Muscle of leg (tissue), 11 donors: ENCODE data around the gene HS3ST2. TPM values are rescaled to one million over a fixed set of nuclear protein-coding genes. Genes with fewer than 3 reads are reported as not detected.
"Not testable (repeated sequence)": the region's sequence is repeated elsewhere in the genome, so short reads cannot be mapped to it uniquely, and the experiment has no call there.

ENCODE experiments used
- DNase-seq: peaks from one replicate; pipeline ENCODE4 v3.0.0; 2013
- H3K27ac ChIP-seq: one replicate; pipeline ENCODE4 v1.5.1; 2013; ENCODE audit warnings: mild to moderate bottlenecking, low read length, control low read depth
- H3K27me3 ChIP-seq: one replicate; pipeline ENCODE4 v1.6.1; 2013; ENCODE audit warnings: low read length; ENCODE audit not compliant: control insufficient read depth, insufficient read depth
- H3K36me3 ChIP-seq: one replicate; pipeline ENCODE4 v1.6.1; 2013; ENCODE audit warnings: low read length; ENCODE audit not compliant: control insufficient read depth, insufficient read depth
- H3K4me1 ChIP-seq: one replicate; pipeline ENCODE4 v1.6.1; 2013; ENCODE audit warnings: low read length; ENCODE audit not compliant: control insufficient read depth, insufficient read depth
- H3K4me3 ChIP-seq: one replicate; pipeline ENCODE4 v1.5.1; 2013; ENCODE audit warnings: low read length, control low read depth
- H3K9me3 ChIP-seq: replicated peaks from 2 replicates; pipeline ENCODE4 v1.6.1; 2013; ENCODE audit warnings: low read depth, low read length; ENCODE audit not compliant: control insufficient read depth
- WGBS: methylation state at CpG from one replicate; pipeline ENCODE4 v1.1.5; 2013; ENCODE audit warnings: missing lambda C conversion rate; ENCODE audit not compliant: insufficient coverage; 5-methylcytosine and 5-hydroxymethylcytosine counted together
- polyA plus RNA-seq, 8 donors: library from polyadenylated mRNA; unstranded; fragments of 120-200 nt; gene quantifications; one replicate each; pipeline versions ENCODE4 v1.2.1 to v1.2.3, GENCODE V29; 2013; ENCODE audit warnings: inconsistent platforms in 1 of 8, low replicate concordance in 1 of 8; ENCODE audit not compliant: insufficient read length in 8 of 8, insufficient read depth in 1 of 8
- total RNA-seq: library from RNA; stranded (reverse); fragments of 120-200 nt; gene quantifications from one replicate; pipeline ENCODE4 v1.2.4, GENCODE V29; 2013

HS3ST2 gene
- total and polyA plus RNA-seq, 9 donors: 0.05 to 0.15 (median 0.05) TPM; not detected in 6

- Histone ChIP-seq H3K27me3 (no peaks in the 10 kb centered on the region), H3K36me3 (no peaks in the 10 kb centered on the region), H3K4me3 (no peak overlapping the region), H3K27ac (no peak overlapping the region), H3K4me1 (no peaks in the 10 kb centered on the region), H3K9me3 (no peaks in the 10 kb centered on the region)
- no peak for DNase-seq
- WGBS: 63% methylated on average over 4 of the region's 10 CpGs
These were observed 112.3 kb downstream of the HS3ST2 start for GRCh38 chr16:22926105-22926751.

- no peaks in the 10 kb centered on the region for H3K4me1 ChIP-seq
- H3K4me3 ChIP-seq: no peak overlapping the region
- DNase-seq: no peak
- H3K36me3 ChIP-seq: no peaks in the 10 kb centered on the region
- no peaks in the 10 kb centered on the region for H3K9me3 ChIP-seq
- no peak overlapping the region for H3K27ac ChIP-seq
- H3K27me3 ChIP-seq: peaks cover 2% of the 10 kb centered on the region
- no CpG with 5 or more reads among the region's 3 CpGs for WGBS
These were observed 113.3 kb downstream of the HS3ST2 start for GRCh38 chr16:22927306-22927705.

DNA sequence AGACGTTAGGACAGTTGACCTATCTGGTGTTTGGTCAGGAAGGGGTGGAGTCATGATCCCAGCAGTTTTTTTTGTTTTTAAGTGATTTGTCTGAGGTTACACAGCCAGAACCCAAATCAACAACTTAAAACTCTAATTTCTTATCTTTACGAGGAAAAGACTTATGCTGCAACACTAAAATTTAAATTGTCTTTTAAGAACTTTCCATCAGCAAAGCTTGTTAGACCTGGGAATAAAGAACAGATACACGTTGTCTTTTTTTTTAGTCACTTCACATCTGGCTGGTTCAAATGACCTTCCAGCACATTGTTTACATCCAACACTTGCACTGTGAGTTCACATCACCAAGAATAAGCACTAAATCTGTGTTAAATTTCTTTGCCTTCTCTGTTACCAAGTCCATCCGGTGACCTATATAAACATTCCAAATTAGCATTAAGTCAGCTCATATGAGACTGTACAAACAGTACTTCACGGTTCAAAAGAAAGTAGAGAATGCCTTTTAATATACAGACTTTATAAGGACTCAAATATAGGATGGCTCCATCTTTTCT lies 115.0 kb downstream of the HS3ST2 start:
- no peak for DNase-seq
- H3K9me3 ChIP-seq: no peaks in the 10 kb centered on the region
- H3K4me3 ChIP-seq: no peak overlapping the region
- H3K36me3 ChIP-seq: no peaks in the 10 kb centered on the region
- no peak overlapping the region for H3K27ac ChIP-seq
- peaks cover 6% of the 10 kb centered on the region for H3K27me3 ChIP-seq
- no peaks in the 10 kb centered on the region for H3K4me1 ChIP-seq
- 20% methylated on average over 1 of the region's 5 CpGs for WGBS

- H3K27me3 ChIP-seq: peaks cover 6% of the 10 kb centered on the region
- no peaks in the 10 kb centered on the region for H3K9me3 ChIP-seq
- no peak overlapping the region for H3K27ac ChIP-seq
- WGBS: 68% methylated on average over 3 of the region's 3 CpGs
- no peaks in the 10 kb centered on the region for H3K36me3 ChIP-seq
- no peak overlapping the region for H3K4me3 ChIP-seq
- no peaks in the 10 kb centered on the region for H3K4me1 ChIP-seq
- no peak for DNase-seq
These were observed 115.5 kb downstream of the HS3ST2 start for GRCh38 chr16:22929461-22929860.

DNA sequence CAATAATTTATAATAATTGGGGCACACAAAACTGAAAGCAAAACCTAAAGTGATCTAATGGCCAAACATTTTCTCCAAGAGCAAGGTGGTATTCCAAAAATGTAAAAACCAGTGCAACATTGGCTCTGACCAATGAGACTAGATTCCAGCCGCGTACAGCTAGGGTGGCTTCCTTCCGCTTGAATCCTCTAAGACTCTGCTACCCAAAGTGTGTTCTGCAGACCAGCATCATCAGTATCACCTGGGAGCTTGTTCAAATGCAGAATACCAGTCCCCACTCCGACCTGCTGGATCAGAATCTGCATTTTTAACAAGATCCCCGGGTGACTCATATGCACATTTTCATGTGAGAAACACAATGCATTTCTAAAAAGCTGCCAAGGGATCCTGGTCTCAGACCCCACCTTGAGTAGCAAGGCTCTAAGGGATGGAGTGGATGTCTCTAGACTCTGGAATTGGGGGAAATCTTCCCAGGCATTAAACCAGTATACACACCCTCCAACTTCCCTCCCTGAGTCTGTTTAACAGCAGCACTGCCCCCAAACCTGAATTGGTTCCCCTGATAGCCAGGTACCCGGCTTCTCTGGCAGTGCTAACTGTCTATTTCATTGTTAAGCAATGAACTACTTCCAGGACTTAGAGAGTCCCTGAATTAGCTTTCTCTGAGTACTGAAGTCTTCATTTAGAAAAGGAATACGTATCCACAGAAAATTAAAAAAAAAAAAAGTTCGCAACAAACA lies 118.2 kb downstream of the HS3ST2 start:
- peaks cover 6% of the 10 kb centered on the region for H3K27me3 ChIP-seq
- H3K4me1 ChIP-seq: no peaks in the 10 kb centered on the region
- H3K9me3 ChIP-seq: no peaks in the 10 kb centered on the region
- no peak overlapping the region for H3K4me3 ChIP-seq
- DNase-seq: no peak
- H3K36me3 ChIP-seq: no peaks in the 10 kb centered on the region
- 26% methylated on average over 4 of the region's 8 CpGs for WGBS
- no peak overlapping the region for H3K27ac ChIP-seq

DNA sequence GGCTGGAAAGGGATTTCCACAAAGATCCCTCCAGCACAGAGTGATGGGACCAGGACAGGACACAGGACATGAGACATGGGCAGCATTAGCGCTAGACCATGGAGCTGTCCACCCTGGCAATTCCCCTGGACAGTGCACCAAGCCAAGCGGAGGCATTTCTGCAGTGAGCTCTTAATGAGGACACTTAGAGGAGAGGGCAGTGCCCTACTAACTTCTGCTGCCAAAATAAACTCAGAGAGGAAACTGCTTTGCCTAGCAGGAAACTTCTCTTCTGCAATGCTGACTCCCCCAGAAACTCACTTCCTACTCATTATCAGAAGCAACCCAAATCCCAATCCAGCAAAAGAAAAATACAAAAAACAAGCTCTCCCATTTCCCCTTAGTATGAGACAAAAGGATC lies 119.2 kb downstream of the HS3ST2 start:
- 33% methylated on average over 1 of the region's 2 CpGs for WGBS
- no peaks in the 10 kb centered on the region for H3K9me3 ChIP-seq
- no peaks in the 10 kb centered on the region for H3K36me3 ChIP-seq
- DNase-seq: peak; percentile 54
- H3K27me3 ChIP-seq: peaks cover 6% of the 10 kb centered on the region
- H3K4me1 ChIP-seq: no peaks in the 10 kb centered on the region
- no peak overlapping the region for H3K27ac ChIP-seq
- no peak overlapping the region for H3K4me3 ChIP-seq

GRCh38 chr16:22934786-22935185 lies 120.8 kb downstream of the HS3ST2 start:
- DNase-seq: no peak
- Histone ChIP-seq H3K4me1 (no peaks in the 10 kb centered on the region), H3K27me3 (peaks cover 6% of the 10 kb centered on the region), H3K27ac (no peak overlapping the region), H3K36me3 (no peaks in the 10 kb centered on the region), H3K4me3 (no peak overlapping the region), H3K9me3 (no peaks in the 10 kb centered on the region)
- WGBS: 70% methylated on average over 2 of the region's 2 CpGs

DNA sequence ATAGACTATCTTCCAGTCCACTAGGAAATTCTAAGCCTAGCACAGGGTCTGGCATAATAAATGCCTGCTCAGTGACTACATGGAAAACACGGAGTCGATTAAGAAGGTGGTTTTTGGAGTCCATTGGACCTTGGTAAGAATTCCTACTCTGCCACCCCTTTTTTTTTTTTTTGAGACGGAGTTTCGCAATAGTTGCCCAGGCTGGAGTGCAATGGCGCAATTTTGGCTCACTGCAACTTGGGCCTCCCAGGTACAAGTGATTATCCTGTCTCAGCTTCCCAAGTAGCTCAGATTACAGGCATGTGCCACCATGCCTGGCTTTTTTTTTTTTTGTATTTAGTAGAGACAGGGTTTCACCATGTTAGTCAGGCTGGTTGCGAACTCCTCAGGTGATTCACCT lies 123.2 kb downstream of the HS3ST2 start:
- peaks cover 6% of the 10 kb centered on the region for H3K27me3 ChIP-seq
- no peak overlapping the region for H3K4me3 ChIP-seq
- no peak overlapping the region for H3K27ac ChIP-seq
- H3K36me3 ChIP-seq: no peaks in the 10 kb centered on the region
- no peak for DNase-seq
- H3K9me3 ChIP-seq: no peaks in the 10 kb centered on the region
- H3K4me1 ChIP-seq: no peaks in the 10 kb centered on the region
- WGBS: no CpG with 5 or more reads among the region's 6 CpGs

- Histone ChIP-seq H3K36me3 (no peaks in the 10 kb centered on the region), H3K27me3 (no peaks in the 10 kb centered on the region), H3K9me3 (no peaks in the 10 kb centered on the region), H3K27ac (no peak overlapping the region), H3K4me1 (no peaks in the 10 kb centered on the region), H3K4me3 (no peak overlapping the region)
- no CpG with 5 or more reads among the region's 1 CpG for WGBS
- DNase-seq: no peak
These were observed 124.7 kb downstream of the HS3ST2 start for GRCh38 chr16:22938647-22939046.

GRCh38 chr16:22939744-22940363 lies 125.9 kb downstream of the HS3ST2 start:
- not testable (repeated sequence) for H3K9me3 ChIP-seq, H3K27me3 ChIP-seq, H3K4me1 ChIP-seq, H3K4me3 ChIP-seq, H3K36me3 ChIP-seq, DNase-seq, H3K27ac ChIP-seq
- 68% methylated on average over 3 of the region's 4 CpGs for WGBS
